HPDE6-E6E7 (cell line): ENCODE data around the gene TRIM63.

Experiments used
- DNase-seq: peaks from one replicate; pipeline ENCODE4 v3.0.0; 2011; ENCODE audit warnings: missing footprints; ENCODE audit errors: extremely low spot score

TRIM63 gene

DNA sequence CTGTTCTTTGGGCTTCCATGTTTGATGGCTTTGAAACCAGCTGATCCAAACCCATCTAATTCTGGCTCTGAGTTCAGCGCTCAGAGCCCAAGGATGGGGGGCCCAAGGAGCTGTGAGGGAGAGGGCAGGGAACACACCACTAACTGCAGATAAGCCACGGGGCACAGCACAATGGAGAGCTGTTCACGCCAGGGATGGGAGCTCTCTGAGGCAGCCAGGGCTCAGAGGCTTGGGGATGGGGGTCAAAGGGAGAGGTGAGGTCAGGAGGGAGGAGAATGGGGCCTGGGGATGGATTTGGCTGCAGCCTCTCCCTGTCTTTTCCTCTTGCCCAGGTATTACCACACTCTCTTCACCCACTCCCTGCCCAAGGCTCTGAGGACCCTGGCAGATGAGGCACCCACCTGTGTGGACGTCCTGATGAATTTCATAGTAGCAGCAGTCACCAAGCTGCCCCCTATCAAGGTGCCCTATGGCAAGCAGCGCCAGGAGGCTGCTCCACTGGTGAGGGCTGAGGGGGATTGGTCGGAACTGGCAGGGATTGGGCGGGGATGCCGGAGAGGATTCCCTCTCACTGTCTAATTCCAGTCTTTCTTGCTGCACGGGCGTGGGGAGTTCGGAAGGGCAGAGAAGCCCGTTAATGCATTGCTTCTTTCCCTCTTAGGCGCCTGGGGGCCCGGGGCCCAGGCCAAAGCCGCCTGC is 32.8 kb downstream of the TRIM63 start:
- no peak for DNase-seq

GRCh38 chr1:26032656-26033357 is 34.6 kb downstream of the TRIM63 start:
- no peak for DNase-seq

- DNase-seq: no peak
Observed at GRCh38 chr1:26031611-26032220, 35.7 kb downstream of the TRIM63 start.

- DNase-seq: no peak
Observed at GRCh38 chr1:26031196-26031595, 36.2 kb downstream of the TRIM63 start.

- DNase-seq: no peak
Observed at GRCh38 chr1:26029864-26030481, 37.5 kb downstream of the TRIM63 start.

DNA sequence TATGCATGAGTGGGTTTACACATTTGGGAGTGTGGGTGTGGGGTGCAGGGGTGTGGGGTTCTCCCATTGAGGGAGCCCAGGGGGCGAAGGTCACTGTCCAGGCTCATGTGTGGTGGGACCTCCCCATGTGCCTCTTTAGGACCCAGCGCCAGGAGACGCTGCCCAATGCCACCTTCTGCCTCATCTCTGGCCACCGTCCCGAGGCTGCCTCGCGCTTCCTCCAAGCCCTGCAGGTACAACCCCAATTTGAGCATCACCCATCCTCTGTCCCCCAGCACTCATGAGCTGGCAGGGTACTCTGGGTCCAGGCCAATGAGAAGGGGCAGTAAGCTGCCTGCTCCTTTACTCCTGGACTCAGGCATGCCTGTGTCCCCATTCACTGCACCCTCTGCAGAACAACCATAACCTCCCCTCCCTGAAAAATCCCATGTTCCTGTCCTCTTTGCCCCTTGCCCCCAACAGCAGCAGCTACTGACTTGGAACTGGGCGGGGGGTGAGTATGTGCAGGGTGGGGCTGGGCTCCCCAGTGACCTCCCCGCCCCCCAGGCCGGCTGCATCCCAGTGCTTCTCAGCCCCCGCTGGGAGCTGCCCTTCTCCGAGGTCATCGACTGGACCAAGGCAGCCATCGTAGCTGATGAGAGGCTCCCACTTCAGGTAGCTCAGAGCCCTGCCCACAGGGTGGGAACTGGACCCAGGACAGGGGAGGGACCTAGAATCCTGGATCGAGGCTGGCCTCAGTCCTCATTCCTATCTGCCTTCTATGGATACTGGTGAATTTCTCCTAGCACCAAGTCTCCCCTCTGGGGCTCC is 38.2 kb downstream of the TRIM63 start:
- no peak for DNase-seq

- no peak for DNase-seq
Observed at GRCh38 chr1:26028490-26028980, 38.9 kb downstream of the TRIM63 start.

DNA sequence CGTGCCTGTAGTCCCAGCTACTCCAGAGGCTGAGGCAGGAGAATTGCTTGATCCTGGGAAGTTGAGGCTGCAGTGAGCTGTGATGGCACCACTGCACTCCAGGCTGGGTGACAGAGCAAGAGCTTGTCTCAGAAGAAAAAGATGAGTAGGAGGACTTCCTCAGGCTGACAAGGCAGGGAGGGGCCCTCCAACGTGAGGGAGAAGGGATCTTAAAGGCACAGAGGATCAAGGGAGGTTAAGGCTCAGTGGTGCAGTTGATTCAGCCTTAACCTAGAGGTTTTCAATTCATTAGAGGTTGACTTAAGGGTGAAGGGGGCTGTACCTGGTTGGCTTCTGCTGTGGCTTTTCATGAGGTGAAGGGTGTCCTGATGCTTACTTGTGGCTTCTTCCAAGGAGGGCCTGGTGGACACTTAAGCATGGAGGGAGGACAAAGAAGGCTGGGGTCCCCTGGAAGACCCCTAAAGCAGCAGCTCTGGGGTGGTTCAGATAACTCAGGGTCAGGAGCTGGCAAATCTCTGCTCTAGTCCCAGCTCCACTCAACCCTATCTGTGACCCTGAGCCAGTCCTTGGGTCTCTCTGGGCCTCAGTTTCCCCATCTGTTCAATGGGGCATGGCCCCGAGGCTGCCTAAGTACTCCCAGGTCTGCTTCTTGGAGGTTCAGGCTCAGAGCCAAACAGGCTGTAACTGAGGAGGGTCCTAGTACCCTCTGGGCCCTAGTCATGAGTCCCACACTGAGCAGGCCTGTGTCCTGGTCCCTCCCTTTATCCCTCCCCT is 39.5 kb downstream of the TRIM63 start:
- DNase-seq: no peak

DNA sequence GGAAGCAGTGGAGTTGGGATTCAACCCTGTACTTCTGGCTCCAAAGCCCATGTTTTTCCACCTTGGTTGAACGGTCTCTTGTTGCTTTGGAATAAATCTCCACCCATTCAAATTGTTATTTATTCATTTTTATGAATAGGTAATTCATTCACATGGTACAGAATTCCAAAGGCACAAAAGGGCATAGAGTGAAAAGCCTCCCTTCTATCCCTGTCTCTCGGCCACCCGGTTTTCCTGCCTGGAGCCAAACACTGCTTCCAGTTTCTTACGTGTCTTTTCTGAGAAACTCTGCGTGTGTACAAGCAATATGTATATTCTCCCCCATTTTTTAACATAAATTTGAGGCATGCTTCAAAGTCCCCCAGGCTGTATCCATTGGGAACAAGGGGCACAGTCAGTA is 41.9 kb downstream of the TRIM63 start:
- no peak for DNase-seq

DNA sequence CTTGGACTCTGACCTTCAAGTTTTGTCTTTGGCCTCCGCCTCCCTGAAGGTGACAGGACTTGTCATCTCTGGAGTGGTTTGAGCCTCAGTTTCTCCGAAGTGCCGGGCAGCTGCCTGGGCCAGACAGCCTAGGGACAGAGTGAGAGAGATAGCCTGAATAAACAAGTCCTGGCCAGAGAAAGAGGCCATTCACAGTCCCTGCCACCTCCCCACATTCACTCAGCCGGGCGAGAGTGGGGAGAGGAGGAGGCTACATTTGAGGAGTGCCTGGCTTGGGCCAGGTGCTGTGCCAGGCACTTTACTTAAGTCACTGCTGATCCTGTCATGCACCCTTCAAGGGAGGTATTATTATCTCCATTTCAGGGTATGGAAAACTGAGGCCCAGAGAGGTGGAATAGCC is 42.4 kb downstream of the TRIM63 start:
- DNase-seq: no peak

GRCh38 chr1:26023826-26024225 is 43.6 kb downstream of the TRIM63 start:
- DNase-seq: no peak

- DNase-seq: no peak
Observed at GRCh38 chr1:26023009-26023408, 44.4 kb downstream of the TRIM63 start.

DNA sequence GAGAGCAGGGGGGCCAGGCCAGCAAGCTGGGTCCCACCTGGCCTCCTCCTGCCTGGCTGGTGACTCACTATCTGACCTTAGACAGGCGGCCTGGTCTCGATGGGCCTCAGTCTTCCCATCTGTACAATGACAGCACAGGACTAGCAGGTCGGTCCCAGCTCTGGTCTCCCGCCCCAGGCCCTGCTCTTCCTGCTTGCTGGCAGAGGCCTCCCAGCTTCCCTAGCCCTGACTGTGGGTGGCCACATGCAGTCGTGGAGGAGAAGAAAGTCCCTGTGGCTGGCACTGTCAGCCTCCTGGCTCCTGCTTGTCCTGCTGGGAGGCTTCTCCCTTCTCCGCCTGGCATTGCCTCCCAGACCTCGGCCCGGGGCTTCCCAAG is 45.0 kb downstream of the TRIM63 start:
- DNase-seq: no peak

DNA sequence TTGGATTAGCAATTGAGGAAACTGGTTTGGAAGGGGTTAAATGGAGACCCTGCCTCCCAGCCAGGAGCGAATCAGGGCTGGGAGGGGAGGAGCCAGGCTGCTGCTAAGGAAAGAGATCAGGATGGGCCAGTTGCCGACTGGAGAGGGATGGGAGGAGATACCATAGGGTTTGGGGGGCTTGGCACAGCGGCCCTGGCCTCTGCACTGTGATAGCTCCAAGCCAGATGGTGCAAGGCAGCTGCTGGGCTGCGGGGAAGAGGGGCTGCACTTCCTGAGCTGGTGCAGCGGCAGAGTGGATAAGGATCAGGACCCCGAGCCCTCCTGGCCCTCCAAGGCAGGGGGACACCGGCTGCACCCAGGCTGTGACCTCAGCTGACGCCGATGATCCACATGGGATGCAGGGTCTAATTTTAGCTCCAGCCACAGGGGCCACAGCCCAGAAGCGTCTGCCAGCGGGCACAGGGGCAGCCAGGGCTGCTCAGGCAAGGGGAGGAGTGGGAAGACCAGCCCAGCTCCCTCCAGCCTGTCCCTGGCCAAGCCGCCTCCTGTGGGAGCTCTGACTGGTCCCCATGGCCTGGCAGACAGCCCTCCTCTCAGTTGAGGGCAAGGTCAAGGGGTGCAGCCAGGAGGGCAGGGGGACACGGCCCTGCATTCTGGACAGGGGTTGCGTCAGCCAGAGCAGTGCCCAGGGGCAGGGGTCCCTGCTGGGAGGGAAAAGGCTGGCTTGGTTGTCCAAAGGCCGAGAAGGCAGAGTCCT is 45.6 kb downstream of the TRIM63 start, which contains the start of gene EXTL1:
EXTL1 (plus strand) TSS at position 129 of the 757 bp plus-strand sequence. CDS start 872 bp downstream, outside the sequence.
- no peak for DNase-seq

GRCh38 chr1:26020941-26021646 is 46.3 kb downstream of the TRIM63 start:
- DNase-seq: no peak

DNA sequence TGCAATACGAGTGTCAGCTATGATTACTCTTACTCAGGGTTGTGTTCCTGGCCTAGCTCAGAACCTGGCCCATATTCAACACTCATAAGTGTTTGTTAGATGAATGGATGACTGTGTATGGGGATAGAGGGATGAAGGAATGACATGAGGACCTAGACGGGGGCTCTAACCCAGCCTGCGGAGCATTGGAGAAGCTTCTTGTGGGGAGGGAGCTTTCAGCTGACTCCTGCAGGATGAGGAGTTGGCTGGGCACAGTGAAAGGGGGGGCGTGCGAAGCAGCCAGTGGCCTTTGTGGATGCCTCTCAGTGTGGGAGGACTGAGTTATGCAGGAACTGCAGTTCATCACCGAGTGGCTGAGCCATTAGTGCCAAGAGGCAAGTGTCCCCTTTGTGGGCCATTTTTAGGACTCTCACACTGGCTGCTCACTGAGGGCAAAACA is 47.1 kb downstream of the TRIM63 start:
- DNase-seq: no peak

DNA sequence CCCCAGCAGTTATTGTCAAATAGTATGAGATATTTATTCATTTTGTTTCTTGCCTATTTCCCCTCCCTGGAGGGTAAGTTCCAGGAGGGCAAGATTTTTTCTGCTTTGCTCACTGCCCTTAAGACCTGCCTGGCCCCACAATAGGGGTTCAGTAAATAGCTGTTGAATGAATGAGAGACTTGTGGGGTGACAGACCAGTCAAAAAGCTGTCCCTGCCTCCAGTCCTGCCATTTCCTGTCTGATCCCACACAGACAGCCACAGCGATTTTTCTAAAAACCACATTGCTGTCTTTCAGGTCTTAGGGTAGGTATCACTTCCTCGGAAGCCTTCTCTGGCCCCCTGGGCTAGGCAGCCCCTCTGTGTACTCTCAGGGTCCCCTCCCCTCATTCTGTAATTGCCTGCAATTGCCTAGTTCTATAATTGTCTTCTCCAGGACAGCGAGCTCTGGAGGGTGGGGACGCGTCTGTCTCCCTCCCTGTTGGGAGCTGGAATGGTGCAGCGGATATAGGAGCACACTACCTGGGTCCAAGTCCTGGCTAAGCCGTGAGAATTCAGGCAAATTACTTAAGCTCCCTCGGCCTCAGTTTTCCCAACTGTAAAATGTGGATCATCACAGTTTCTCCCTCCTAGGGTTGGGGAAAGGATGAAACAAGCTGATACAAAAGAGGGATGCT is 47.7 kb downstream of the TRIM63 start:
- no peak for DNase-seq

- DNase-seq: no peak
Observed at GRCh38 chr1:26017606-26018005, 49.8 kb downstream of the TRIM63 start.
